Adrenal gland (tissue), 5 donors: ENCODE data around the gene DDR1.

Source experiments
- CTCF ChIP-seq, 6 experiments: fragments of 450-650 bp in 4 of 6; fragments of 200-600 bp in 2 of 6; sonication (generic) in 1 of 6; IDR thresholded peaks; 1 replicate in 5 of 6; 2 replicates in 1 of 6; pipeline versions ENCODE4 v1.5.1 to v1.8.0; 2016 to 2021; ENCODE audit warnings: antibody characterized with exemption in 6 of 6, mild to moderate bottlenecking in 2 of 6, moderate library complexity in 1 of 6
- POLR2A ChIP-seq, 2 donors: fragments of 450-650 bp; IDR thresholded peaks; one replicate each; pipeline ENCODE4 v1.6.1; 2017; ENCODE audit warnings: antibody characterized with exemption in 2 of 2, mild to moderate bottlenecking in 2 of 2, moderate library complexity in 1 of 2
- donor health status: DM: no; HTN: no; CAD: no.

- TF ChIP-seq POLR2A (IDR thresholded peaks at IDR 0.05) (no peak), CTCF (IDR thresholded peaks at IDR 0.05) (peak; percentile 37 to 74 (median 59))
These were observed 31.2 kb downstream of the DDR1 start for GRCh38 chr6:30915591-30915946.
